Urinary bladder (tissue), 4 donors: ENCODE data around the gene SLC22A13. TPM values are rescaled to one million over a fixed set of nuclear protein-coding genes. Genes with fewer than 3 reads are reported as not detected.

ENCODE experiments used
- DNase-seq: peaks from one replicate; pipeline ENCODE4 v3.0.0-alpha.2; 2015; ENCODE audit errors: extremely low spot score
- H3K27ac ChIP-seq: one replicate; pipeline ENCODE4 v1.5.1; 2013; ENCODE audit warnings: low read depth, mild to moderate bottlenecking, moderate library complexity
- H3K36me3 ChIP-seq: one replicate; pipeline ENCODE4 v1.6.1; 2013; ENCODE audit warnings: mild to moderate bottlenecking, moderate library complexity; ENCODE audit not compliant: insufficient read depth
- H3K4me1 ChIP-seq: one replicate; pipeline ENCODE4 v1.6.1; 2013; ENCODE audit warnings: mild to moderate bottlenecking, moderate library complexity; ENCODE audit not compliant: insufficient read depth
- H3K4me3 ChIP-seq: one replicate; pipeline ENCODE4 v1.5.1; 2013; ENCODE audit warnings: low read depth, low read length
- WGBS: extraction: QIAGEN DNeasy Blood & Tissue Kit; methylation state at CpG from one replicate; pipeline ENCODE4 v1.1.7; 2013; 5-methylcytosine and 5-hydroxymethylcytosine counted together
- polyA plus RNA-seq: library from polyadenylated mRNA; stranded (reverse); fragments of 200-250 nt; gene quantifications from one replicate; pipeline ENCODE4 v1.2.3, GENCODE V29; 2013
- total RNA-seq: library from RNA; depleted of rRNA; stranded (reverse); fragments of >200 nt; gene quantifications from one replicate; pipeline ENCODE4 v1.2.3, GENCODE V29; 2014
- donor health status: healthy with polysubstance abuse.
- donor health status: healthy.

SLC22A13 gene
- total and polyA plus RNA-seq, 2 donors, result 0.58 TPM; not detected in 1

DNA sequence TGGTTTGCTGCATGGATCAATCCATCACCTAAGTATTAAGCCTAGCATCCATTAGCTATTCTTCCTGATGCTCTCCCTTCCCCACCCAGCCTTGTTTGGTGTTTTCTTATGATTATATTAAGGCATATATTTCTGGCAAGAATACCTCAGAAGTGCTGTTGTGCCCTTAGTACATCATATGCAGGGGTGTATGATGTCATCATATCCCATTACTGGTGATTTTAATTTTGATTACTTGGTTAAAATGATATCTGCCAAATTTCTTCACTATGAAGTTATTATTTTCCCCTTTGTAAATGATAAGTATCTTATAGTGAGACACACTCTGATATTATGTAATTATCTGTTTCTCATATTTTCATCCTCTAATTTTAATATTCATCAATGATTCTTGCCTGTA lies 31.9 kb downstream of the SLC22A13 start:
- Histone ChIP-seq H3K27ac (no peak overlapping the region), H3K4me1 (no peaks in the 10 kb centered on the region), H3K4me3 (no peak overlapping the region), H3K36me3 (no peaks in the 10 kb centered on the region)
- no peak for DNase-seq

GRCh38 chr3:38297947-38298711 lies 32.5 kb downstream of the SLC22A13 start:
- WGBS, result 82% methylated on average over 5 of the region's 5 CpGs
- Histone ChIP-seq H3K4me3 (no peak overlapping the region), H3K27ac (no peak overlapping the region), H3K4me1 (no peaks in the 10 kb centered on the region), H3K36me3 (no peaks in the 10 kb centered on the region)
- no peak for DNase-seq

DNA sequence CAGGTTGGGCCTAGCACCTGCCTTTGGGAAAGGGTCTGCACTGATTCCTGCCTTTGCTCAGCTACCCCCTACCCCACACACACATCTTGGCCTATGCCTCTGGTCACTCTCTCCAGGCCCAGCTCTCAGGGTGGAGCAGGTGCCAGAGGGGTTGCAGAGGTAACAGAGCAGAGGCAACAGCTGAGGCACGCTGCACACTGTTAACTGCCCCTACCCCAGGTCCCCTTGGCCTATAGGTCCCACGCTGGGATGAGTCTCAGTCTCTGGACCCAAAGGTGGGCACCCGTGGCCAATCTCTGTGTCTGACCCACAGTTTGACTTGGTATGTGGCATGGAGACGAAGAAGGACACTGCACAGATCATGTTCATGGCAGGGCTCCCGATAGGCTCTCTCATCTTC lies 41.3 kb downstream of the SLC22A13 start:
- no peak for DNase-seq
- WGBS, result 91% methylated on average over 5 of the region's 5 CpGs
- Histone ChIP-seq H3K4me1 (no peaks in the 10 kb centered on the region), H3K36me3 (no peaks in the 10 kb centered on the region), H3K4me3 (no peak overlapping the region), H3K27ac (no peak overlapping the region)

DNA sequence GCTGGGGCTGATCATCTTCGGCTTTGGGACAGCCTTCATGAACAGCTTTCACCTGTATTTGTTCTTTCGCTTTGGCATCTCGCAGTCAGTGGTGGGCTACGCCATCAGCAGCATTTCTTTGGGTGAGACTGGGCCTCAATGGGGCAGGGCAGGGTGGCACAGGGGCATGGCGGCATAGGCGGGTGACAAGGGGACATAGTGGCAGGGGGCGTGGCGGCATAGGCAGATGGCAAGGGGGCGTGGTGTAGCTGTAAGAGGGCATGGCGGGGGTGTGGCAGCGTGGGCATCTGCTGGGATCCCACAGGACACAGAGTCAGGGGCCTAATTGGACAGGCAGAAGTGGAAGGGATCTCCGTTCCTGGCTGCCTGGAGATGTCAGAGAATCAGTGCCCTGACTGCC lies 42.0 kb downstream of the SLC22A13 start:
- H3K4me1 ChIP-seq, result no peaks in the 10 kb centered on the region
- no peak for DNase-seq
- H3K4me3 ChIP-seq, result no peak overlapping the region
- H3K27ac ChIP-seq, result no peak overlapping the region
- WGBS, result 95% methylated on average over 12 of the region's 12 CpGs
- H3K36me3 ChIP-seq, result no peaks in the 10 kb centered on the region

- 80% methylated on average over 9 of the region's 9 CpGs for WGBS
- no peak overlapping the region for H3K27ac ChIP-seq
- H3K36me3 ChIP-seq, result no peaks in the 10 kb centered on the region
- H3K4me3 ChIP-seq, result no peak overlapping the region
- no peaks in the 10 kb centered on the region for H3K4me1 ChIP-seq
- no peak for DNase-seq
Observed at GRCh38 chr3:38308456-38308855, 42.8 kb downstream of the SLC22A13 start.

DNA sequence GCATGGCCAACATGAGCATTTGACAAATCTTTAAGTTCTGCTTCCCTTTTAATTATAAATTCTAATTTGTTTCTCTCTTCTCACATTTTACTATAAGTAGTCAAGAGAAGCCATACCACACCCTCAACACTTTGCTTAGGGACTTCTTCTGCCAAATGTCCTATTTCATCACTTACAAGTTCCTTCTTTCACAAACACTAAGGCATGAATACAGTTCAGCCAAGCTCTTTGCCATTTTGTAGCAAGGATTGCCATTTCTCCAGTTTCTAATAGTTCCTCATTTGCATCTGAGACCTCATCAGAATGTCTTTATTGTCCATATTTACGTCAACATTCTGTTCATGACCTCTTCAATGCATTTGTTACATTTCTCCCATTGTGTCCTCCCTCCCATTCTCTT lies 45.9 kb downstream of the SLC22A13 start:
- Histone ChIP-seq H3K27ac (no peak overlapping the region), H3K4me1 (no peaks in the 10 kb centered on the region), H3K4me3 (no peak overlapping the region), H3K36me3 (no peaks in the 10 kb centered on the region)
- WGBS, result 89% methylated on average over 1 of the region's 1 CpG
- no peak for DNase-seq

DNA sequence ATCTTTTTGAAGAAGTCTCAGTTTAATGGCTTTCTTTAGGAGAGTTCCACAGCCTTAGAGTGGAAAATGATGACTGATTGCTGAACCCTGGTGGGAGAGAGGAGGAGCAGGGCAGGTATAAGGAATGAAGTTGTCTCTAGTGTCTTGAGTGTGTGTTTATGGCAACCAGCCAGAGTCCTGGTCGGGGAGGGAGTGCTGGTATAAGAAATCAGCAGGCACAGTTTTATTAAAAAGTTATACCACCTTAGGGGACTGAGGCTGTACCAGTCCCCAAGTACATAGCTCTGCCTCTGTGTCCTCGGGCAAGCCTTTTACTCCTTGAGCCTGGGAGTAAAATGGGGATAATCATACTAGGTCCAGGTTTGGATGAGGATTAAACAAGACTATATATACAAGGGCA lies 46.3 kb downstream of the SLC22A13 start:
- H3K4me1 ChIP-seq, result no peaks in the 10 kb centered on the region
- 65% methylated on average over 2 of the region's 2 CpGs for WGBS
- H3K36me3 ChIP-seq, result no peaks in the 10 kb centered on the region
- no peak overlapping the region for H3K27ac ChIP-seq
- no peak for DNase-seq
- no peak overlapping the region for H3K4me3 ChIP-seq

GRCh38 chr3:38312356-38312755 lies 46.7 kb downstream of the SLC22A13 start:
- DNase-seq, result no peak
- no peak overlapping the region for H3K4me3 ChIP-seq
- H3K27ac ChIP-seq, result no peak overlapping the region
- no peaks in the 10 kb centered on the region for H3K4me1 ChIP-seq
- WGBS, result 91% methylated on average over 3 of the region's 3 CpGs
- H3K36me3 ChIP-seq, result no peaks in the 10 kb centered on the region

- DNase-seq, result no peak
- no peak overlapping the region for H3K27ac ChIP-seq
- WGBS, result 92% methylated on average over 5 of the region's 5 CpGs
- H3K4me1 ChIP-seq, result no peaks in the 10 kb centered on the region
- no peaks in the 10 kb centered on the region for H3K36me3 ChIP-seq
- no peak overlapping the region for H3K4me3 ChIP-seq
Observed at GRCh38 chr3:38313263-38313662, 47.7 kb downstream of the SLC22A13 start.

DNA sequence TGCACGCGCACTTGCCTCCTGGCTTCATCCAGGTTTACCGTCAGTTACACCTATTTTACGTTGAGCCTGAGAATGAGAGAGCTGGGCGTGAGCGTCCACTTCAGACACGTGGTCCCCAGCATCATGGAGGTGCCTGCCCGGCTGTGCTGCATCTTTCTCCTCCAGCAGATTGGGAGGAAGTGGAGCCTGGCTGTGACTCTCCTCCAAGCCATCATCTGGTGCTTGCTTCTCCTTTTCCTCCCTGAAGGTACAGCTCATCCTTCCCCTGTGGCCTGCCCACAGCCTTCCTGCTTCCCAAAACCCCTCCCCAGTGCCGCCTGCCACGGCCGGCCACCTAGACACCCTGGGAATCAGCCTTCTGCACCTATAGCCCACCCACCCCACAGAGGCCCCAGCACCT lies 48.1 kb downstream of the SLC22A13 start:
- H3K36me3 ChIP-seq, result no peaks in the 10 kb centered on the region
- H3K27ac ChIP-seq, result no peak overlapping the region
- no peak for DNase-seq
- H3K4me3 ChIP-seq, result no peak overlapping the region
- H3K4me1 ChIP-seq, result no peaks in the 10 kb centered on the region
- 76% methylated on average over 11 of the region's 11 CpGs for WGBS

GRCh38 chr3:38314112-38314763 lies 48.6 kb downstream of the SLC22A13 start:
- Histone ChIP-seq H3K27ac (no peak overlapping the region), H3K4me3 (no peak overlapping the region), H3K36me3 (no peaks in the 10 kb centered on the region), H3K4me1 (no peaks in the 10 kb centered on the region)
- WGBS, result 31% methylated on average over 4 of the region's 4 CpGs
- no peak for DNase-seq

GRCh38 chr3:38314764-38315487 lies 49.3 kb downstream of the SLC22A13 start:
- H3K27ac ChIP-seq, result no peak overlapping the region
- DNase-seq, result no peak
- 70% methylated on average over 5 of the region's 5 CpGs for WGBS
- no peak overlapping the region for H3K4me3 ChIP-seq
- no peaks in the 10 kb centered on the region for H3K36me3 ChIP-seq
- no peaks in the 10 kb centered on the region for H3K4me1 ChIP-seq

DNA sequence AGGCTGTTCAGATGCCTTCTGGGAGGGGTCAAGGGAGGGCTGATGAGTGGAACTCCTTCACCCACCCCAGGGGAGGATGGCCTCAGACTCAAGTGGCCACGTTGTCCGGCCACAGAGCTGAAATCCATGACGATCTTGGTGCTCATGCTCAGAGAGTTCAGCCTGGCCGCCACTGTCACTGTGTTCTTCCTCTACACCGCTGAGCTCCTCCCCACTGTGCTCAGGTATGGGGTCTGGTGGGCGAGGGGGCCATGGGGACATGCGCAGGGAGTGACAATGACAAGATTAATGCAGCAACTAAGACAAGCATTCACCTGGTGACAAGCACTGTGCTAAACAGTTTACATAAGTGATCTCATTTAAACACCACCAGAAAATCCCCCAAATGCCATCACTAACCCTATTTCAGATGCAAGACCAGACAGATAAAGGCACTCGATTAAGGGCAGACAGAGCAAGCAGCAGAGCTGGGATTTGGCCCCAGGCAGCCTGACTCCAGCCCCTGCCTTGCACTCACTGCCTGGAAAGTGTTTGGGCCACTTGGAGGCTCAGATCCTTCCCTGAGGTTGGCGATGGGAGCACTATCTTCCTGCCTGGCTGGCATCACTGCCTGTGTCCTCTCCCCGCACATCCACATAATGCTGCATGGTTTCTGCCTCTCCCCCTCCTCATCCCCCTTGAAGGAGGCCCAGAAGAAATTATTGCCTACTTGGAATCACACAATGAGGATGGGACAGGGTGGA lies 50.0 kb downstream of the SLC22A13 start:
- no peaks in the 10 kb centered on the region for H3K36me3 ChIP-seq
- DNase-seq, result no peak
- H3K4me3 ChIP-seq, result no peak overlapping the region
- H3K4me1 ChIP-seq, result no peaks in the 10 kb centered on the region
- WGBS, result 84% methylated on average over 10 of the region's 10 CpGs
- H3K27ac ChIP-seq, result no peak overlapping the region
